Osteocyte (in vitro differentiated cells): ENCODE results near the gene TEX9. TPM values are rescaled to one million over a fixed set of nuclear protein-coding genes. Genes with fewer than 3 reads are reported as not detected.
"Not testable (repeated sequence)": the region's sequence is repeated elsewhere in the genome, so short reads cannot be mapped to it uniquely, and the experiment has no call there.

Experiments
- DNase-seq: peaks from one replicate; pipeline ENCODE4 v3.0.0; 2021; ENCODE audit warnings: mixed read lengths; ENCODE audit not compliant: unreplicated experiment; ENCODE audit errors: extremely low spot score
- H3K27ac Mint-ChIP-seq: one replicate; pipeline ENCODE4 v1.8.0; 2021; ENCODE audit warnings: mild to moderate bottlenecking, mixed read lengths; ENCODE audit not compliant: unreplicated experiment
- H3K27me3 Mint-ChIP-seq: one replicate; pipeline ENCODE4 v1.8.0; 2021; ENCODE audit warnings: mixed read lengths; ENCODE audit not compliant: unreplicated experiment
- H3K36me3 Mint-ChIP-seq: one replicate; pipeline ENCODE4 v1.8.0; 2021; ENCODE audit warnings: mixed read lengths; ENCODE audit not compliant: unreplicated experiment
- H3K4me1 Mint-ChIP-seq: one replicate; pipeline ENCODE4 v1.8.0; 2021; ENCODE audit warnings: mixed read lengths; ENCODE audit not compliant: unreplicated experiment
- H3K4me3 Mint-ChIP-seq: one replicate; pipeline ENCODE4 v1.8.0; 2021; ENCODE audit warnings: mild to moderate bottlenecking, moderate library complexity, mixed read lengths; ENCODE audit not compliant: unreplicated experiment
- H3K9me3 Mint-ChIP-seq: one replicate; pipeline ENCODE4 v1.8.0; 2021; ENCODE audit warnings: mixed read lengths; ENCODE audit not compliant: unreplicated experiment
- total RNA-seq: library from RNA; stranded (reverse); gene quantifications from 2 replicates; pipeline ENCODE4 v1.2.1, GENCODE V29; 2021
- TF ChIP-seq, protein P1 (sequence below): fragments of 200-600 bp; sonication (generic); IDR thresholded peaks from 2 replicates; pipeline ENCODE4 v1.5.0; 2021; ENCODE audit warnings: antibody characterized with exemption, mild to moderate bottlenecking, moderate library complexity

TEX9 gene
- total RNA-seq, 1 donor from 2014 or later = 2.4 TPM

DNA sequence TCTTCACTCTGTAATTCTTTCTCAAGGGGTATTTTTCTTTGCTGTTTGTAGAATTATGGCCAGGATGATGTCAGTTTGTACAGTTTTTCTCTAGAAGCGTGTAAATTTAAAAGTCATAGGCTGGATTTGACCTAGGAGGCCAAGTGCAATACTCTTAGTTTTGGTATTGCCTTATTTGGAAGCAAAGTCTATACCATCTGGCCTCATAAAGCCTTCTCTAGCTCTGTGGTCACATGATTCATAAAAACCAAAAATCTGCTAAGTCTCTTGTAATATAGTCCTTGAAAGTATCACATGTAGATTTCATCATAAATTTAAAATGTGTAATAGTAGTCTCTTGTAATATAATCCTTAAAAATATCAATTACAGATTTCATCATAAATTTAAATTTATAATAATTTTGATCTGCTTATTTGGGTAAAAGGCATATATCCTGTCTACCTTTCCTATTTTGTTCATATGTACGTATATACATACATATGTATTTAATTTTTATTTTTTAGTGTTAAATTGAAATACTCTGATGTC is 25.6 kb downstream of the TEX9 start:
- Mint-ChIP-seq H3K27ac (no peak overlapping the region), H3K4me3 (no peak overlapping the region), H3K9me3 (no peaks in the 10 kb centered on the region), H3K27me3 (no peaks in the 10 kb centered on the region), H3K4me1 (no peaks in the 10 kb centered on the region), H3K36me3 (no peaks in the 10 kb centered on the region)
- DNase-seq = no peak
- TF ChIP-seq, protein P1, sequence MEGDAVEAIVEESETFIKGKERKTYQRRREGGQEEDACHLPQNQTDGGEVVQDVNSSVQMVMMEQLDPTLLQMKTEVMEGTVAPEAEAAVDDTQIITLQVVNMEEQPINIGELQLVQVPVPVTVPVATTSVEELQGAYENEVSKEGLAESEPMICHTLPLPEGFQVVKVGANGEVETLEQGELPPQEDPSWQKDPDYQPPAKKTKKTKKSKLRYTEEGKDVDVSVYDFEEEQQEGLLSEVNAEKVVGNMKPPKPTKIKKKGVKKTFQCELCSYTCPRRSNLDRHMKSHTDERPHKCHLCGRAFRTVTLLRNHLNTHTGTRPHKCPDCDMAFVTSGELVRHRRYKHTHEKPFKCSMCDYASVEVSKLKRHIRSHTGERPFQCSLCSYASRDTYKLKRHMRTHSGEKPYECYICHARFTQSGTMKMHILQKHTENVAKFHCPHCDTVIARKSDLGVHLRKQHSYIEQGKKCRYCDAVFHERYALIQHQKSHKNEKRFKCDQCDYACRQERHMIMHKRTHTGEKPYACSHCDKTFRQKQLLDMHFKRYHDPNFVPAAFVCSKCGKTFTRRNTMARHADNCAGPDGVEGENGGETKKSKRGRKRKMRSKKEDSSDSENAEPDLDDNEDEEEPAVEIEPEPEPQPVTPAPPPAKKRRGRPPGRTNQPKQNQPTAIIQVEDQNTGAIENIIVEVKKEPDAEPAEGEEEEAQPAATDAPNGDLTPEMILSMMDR = no peak

DNA sequence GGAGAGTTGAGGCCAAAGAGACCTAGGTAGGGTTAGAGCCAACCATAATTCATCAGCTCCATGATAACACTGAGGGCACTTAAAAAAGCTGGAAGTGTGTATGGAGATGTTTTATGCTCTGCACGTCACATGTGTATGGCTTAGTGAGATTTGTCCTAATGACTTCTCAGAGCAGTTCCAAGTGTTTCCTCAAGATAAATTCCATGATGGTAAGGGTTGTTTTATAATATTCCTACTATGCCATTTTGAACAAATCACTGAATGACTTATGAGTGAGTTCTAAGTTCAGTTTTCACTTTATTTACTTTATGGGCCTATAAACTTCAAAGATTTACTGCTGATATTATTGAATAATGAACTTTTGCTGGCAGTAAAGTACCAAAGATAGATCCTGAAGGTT is 28.1 kb downstream of the TEX9 start:
- Mint-ChIP-seq H3K36me3 (no peaks in the 10 kb centered on the region), H3K9me3 (no peaks in the 10 kb centered on the region), H3K4me1 (no peaks in the 10 kb centered on the region), H3K27me3 (no peaks in the 10 kb centered on the region), H3K4me3 (no peak overlapping the region), H3K27ac (no peak overlapping the region)
- DNase-seq = no peak
- TF ChIP-seq, protein P1 = no peak

DNA sequence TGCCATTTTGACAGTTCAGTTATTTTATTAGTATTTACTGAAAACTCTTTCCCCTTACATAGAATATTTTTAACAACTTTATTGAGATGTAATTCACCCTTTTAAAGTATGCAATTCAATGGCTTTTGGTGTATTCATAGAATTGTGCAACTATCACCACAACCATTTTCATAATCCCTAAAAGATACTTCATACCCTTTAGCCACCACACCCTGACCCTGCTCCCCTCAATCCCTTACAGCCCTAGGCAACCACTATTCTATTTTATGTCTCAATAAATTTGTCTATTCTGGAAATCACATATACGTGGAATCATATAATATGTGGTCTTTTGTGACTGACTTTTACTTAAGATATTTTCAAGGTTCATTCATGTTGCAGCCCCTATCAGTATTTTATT is 29.7 kb downstream of the TEX9 start:
- no peaks in the 10 kb centered on the region for H3K27me3 Mint-ChIP-seq
- DNase-seq = no peak
- TF ChIP-seq, protein P1 = no peak
- H3K36me3 Mint-ChIP-seq = no peaks in the 10 kb centered on the region
- H3K27ac Mint-ChIP-seq = no peak overlapping the region
- H3K9me3 Mint-ChIP-seq = no peaks in the 10 kb centered on the region
- no peak overlapping the region for H3K4me3 Mint-ChIP-seq
- H3K4me1 Mint-ChIP-seq = no peaks in the 10 kb centered on the region

DNA sequence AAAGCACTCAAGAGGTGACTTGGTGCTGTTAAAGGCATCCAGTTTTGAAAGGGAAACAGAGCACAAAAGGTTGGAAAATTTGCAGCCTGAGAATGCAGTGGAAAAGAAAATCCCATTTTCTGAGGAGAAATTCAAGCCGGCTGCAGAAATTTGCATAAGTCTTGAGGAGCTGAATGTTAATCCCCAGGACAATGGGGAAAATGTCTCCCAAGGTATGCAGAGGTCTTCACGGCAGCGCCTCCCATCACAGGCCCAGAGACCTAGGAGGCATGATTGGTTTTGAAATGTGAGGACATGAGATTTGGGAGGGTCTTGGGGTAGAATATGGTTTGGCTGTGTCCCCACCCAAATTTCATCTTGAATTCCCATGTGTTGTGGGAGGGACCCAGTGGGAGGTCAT is 32.1 kb downstream of the TEX9 start:
- not testable (repeated sequence) for H3K36me3 Mint-ChIP-seq, H3K4me1 Mint-ChIP-seq

DNA sequence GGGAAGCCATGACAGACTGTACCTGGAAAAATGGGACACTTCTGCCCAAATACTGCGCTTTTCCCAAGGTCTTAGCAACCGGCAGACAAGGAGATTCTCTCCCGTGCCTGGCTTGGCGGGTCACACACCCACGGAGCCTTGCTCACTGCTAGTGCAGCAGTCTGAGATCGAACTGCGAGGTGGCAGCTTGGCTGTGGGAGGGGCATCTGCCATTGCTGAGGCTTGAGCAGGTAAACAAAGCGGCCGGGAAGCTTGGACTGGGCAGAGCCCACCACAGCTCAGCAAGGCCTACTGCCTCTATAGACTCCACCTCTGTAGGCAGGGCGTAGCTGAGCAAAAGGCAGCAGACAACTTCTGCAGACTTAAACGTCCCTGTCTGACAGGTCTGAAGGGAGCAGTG is 34.0 kb downstream of the TEX9 start:
- not testable (repeated sequence) for H3K4me1 Mint-ChIP-seq, H3K36me3 Mint-ChIP-seq, H3K4me3 Mint-ChIP-seq, H3K27ac Mint-ChIP-seq, H3K27me3 Mint-ChIP-seq, DNase-seq
- H3K9me3 Mint-ChIP-seq = peaks cover 19% of the 10 kb centered on the region

More for the DNA sequence above, 32.1 kb downstream of the TEX9 start:
- not testable (repeated sequence) for DNase-seq, H3K9me3 Mint-ChIP-seq, H3K27ac Mint-ChIP-seq, H3K27me3 Mint-ChIP-seq, H3K4me3 Mint-ChIP-seq

DNA sequence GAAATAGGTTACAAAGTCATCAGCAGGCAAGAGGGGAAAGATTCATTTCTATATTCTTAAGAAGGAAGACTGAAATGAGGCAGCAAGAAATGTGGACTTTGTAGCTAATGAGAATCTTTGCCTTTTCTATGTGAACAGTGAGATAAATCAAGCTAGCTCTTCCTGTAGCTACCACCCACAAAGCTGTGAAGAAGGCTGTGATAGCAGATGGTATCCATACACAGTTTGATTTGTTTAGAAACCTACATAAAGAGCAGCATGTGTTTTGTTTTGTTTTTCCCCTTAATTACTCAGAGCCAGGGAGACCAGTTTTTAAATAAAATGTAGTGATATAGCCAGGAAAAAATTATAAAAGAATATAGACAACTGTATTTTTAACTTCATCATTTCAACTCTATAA is 45.5 kb downstream of the TEX9 start:
- Mint-ChIP-seq H3K27ac (no peak overlapping the region), H3K36me3 (no peaks in the 10 kb centered on the region), H3K4me3 (no peak overlapping the region), H3K4me1 (no peaks in the 10 kb centered on the region), H3K9me3 (no peaks in the 10 kb centered on the region), H3K27me3 (no peaks in the 10 kb centered on the region)
- TF ChIP-seq, protein P1 = no peak
- DNase-seq = no peak
